ENCODE measurements around the gene GOLGA8N.

Gene GOLGA8N

DNA sequence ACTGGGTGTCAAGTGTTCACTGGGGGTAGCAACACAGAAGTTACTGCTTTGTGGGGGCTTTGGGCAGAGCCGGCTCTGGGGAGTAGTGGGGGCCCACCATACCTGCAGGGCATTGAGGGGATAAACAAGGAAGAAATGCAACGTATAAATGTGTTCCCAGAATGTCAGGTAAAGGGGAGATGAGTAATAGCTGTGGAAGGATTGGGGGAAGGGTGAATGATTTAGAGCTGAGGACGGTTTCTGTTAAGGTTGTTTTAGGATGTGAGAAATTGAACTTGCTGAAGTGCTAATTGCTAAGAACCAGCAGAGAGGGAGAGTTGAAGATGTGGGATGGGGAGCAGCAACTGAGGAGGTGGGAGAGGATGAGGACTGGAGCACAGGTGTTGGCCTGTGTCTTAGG is 58.9 kb downstream of the GOLGA8N start:
- DNase-seq, result no peak

DNA sequence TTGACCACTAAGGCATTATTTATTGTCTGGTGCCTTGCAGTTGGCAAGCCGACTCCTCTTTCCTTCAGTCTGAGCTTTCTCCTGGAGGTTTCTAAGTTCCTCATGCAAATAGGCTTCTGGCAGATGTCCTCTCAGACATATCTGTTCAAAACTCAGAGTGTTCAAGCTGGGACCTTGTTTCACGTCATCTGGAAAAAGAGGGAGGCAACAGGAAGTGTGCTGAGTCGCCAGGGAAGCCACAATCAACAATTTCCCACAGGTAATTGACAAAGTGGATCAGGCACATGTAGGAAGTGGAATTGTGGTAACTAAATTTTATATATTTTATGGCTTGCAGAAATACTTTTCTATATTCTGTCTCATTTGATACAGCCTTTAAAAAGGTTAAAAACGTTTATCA is 62.8 kb downstream of the GOLGA8N start:
- DNase-seq, result no peak

DNA sequence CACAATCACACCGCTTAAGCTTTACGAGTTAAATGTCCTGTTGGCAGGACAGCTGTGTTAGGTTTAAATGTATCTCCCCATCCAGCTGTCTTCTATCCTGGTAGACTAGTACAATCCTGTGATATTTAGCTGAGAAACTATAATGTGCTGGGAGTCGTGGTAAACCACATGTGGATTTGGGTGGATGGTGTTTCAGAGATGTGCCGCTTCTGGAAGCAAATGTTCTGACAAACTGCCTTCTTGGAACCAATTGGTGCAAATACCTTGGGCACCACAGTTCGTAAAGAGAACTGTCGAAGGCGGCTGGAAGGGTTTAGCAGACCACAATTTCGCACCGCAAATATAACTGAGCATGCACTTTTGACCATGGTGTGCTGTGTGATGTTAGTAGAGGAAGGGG is 63.2 kb downstream of the GOLGA8N start:
- DNase-seq, result no peak

All from GOT3 (cell line).